ENCODE data around the gene DNAJC5G. TPM values are rescaled to one million over a fixed set of nuclear protein-coding genes. Genes with fewer than 3 reads are reported as not detected.

The DNAJC5G gene
- total and polyA plus RNA-seq, 2 donors (not counting 1 experiment from before 2014, with no cell fraction given): not detected

GRCh38 chr2:27314709-27315108, 39.5 kb downstream of the DNAJC5G start:
- DNase-seq (no peak), ATAC-seq (ENCODE audit: low read depth) (no peak)
- H3K27me3 ChIP-seq (replicated peaks in 1 of 4; ENCODE audit: control extremely low read depth in 1 of 4, control insufficient read depth in 3 of 4, insufficient read depth in 4 of 4, low read length in 3 of 4): no peaks in the 10 kb centered on the region
- H3K9me3 Mint-ChIP-seq (ENCODE audit: insufficient read depth): no peaks in the 10 kb centered on the region
- peaks cover 4 to 21% of the 10 kb centered on the region in 2 experiments for H3K36me3 ChIP-seq (replicated peaks in 1 of 2; ENCODE audit: control extremely low read depth in 1 of 2, control insufficient read depth in 1 of 2, extremely low read depth in 1 of 2, insufficient read depth in 2 of 2, low read length in 1 of 2)
- no peak overlapping the region for H3K4me3 ChIP-seq (ENCODE audit: control extremely low read depth in 1 of 5, extremely low read depth in 1 of 5, insufficient read depth in 1 of 5, low read depth in 2 of 5, low read length in 4 of 5)
- ChIA-PET CTCF (interaction anchor here (1.5 to 1.8 kb wide), 2 partner anchors 11 to 35 kb away, joined by 3 to 9 read pairs; no protein-coding TSS in a partner anchor), POLR2A (no interaction called here)
- no peaks in the 10 kb centered on the region for H3K4me1 Mint-ChIP-seq
- H3K4me2 ChIP-seq (replicated peaks; ENCODE audit: low read depth, low read length, poor library complexity, severe bottlenecking): no peak overlapping the region
- no peaks in the 10 kb centered on the region for H3K27me3 Mint-ChIP-seq
- no peak overlapping the region for H3K27ac Mint-ChIP-seq
- no peak overlapping the region for H3K4me3 Mint-ChIP-seq
- WGBS (ENCODE audit: insufficient coverage): 95% methylated on average over 7 of the region's 9 CpGs
- H3K9ac ChIP-seq (ENCODE audit: low read length): no peak overlapping the region
- H3K79me2 ChIP-seq (ENCODE audit: control insufficient read depth, insufficient read depth, low read length): peaks cover 5% of the 10 kb centered on the region
- TF ChIP-seq EZH2 (IDR thresholded peaks at IDR 0.05; ENCODE audit: borderline replicate concordance, insufficient read depth, low read depth, low read length, poor library complexity, severe bottlenecking): no peak
- TF ChIP-seq CTCF (IDR thresholded peaks at IDR 0.05): no peak
- intact Hi-C loops (cut with micrococcal nuclease): no loop called here
- peaks cover 11% of the 10 kb centered on the region for H4K20me1 ChIP-seq (ENCODE audit: control insufficient read depth, insufficient read depth, low read length, poor library complexity, severe bottlenecking)
- no peaks in the 10 kb centered on the region for H3K9me3 ChIP-seq (ENCODE audit: control extremely low read depth in 1 of 3, control insufficient read depth in 2 of 3, insufficient read depth in 1 of 3, low read length in 2 of 3)
- H3K4me1 ChIP-seq (ENCODE audit: control insufficient read depth in 2 of 2, insufficient read depth in 2 of 2, low read length in 2 of 2): no peaks in the 10 kb centered on the region
- no peak overlapping the region for H3K27ac ChIP-seq (ENCODE audit: low read length in 2 of 2)
- H2AFZ ChIP-seq (ENCODE audit: insufficient read depth, low read depth, low read length, poor library complexity, severe bottlenecking): no peak overlapping the region

GRCh38 chr2:27315122-27315521, 39.9 kb downstream of the DNAJC5G start:
- Histone ChIP-seq H3K9ac (ENCODE audit: low read length) (no peak overlapping the region), H2AFZ (ENCODE audit: insufficient read depth, low read depth, low read length, poor library complexity, severe bottlenecking) (no peak overlapping the region), H3K9me3 (ENCODE audit: control extremely low read depth in 1 of 3, control insufficient read depth in 2 of 3, insufficient read depth in 1 of 3, low read length in 2 of 3) (no peaks in the 10 kb centered on the region), H4K20me1 (ENCODE audit: control insufficient read depth, insufficient read depth, low read length, poor library complexity, severe bottlenecking) (peaks cover 11% of the 10 kb centered on the region), H3K27ac (ENCODE audit: low read length in 2 of 2) (no peak overlapping the region), H3K4me2 (replicated peaks; ENCODE audit: low read depth, low read length, poor library complexity, severe bottlenecking) (no peak overlapping the region), H3K4me3 (ENCODE audit: control extremely low read depth in 1 of 5, extremely low read depth in 1 of 5, insufficient read depth in 1 of 5, low read depth in 2 of 5, low read length in 4 of 5) (no peak overlapping the region), H3K4me1 (ENCODE audit: control insufficient read depth in 2 of 2, insufficient read depth in 2 of 2, low read length in 2 of 2) (no peaks in the 10 kb centered on the region), H3K79me2 (ENCODE audit: control insufficient read depth, insufficient read depth, low read length) (peaks cover 9% of the 10 kb centered on the region), H3K36me3 (replicated peaks in 1 of 2; ENCODE audit: control extremely low read depth in 1 of 2, control insufficient read depth in 1 of 2, extremely low read depth in 1 of 2, insufficient read depth in 2 of 2, low read length in 1 of 2) (peaks cover 4 to 19% of the 10 kb centered on the region in 2 experiments), H3K27me3 (replicated peaks in 1 of 4; ENCODE audit: control extremely low read depth in 1 of 4, control insufficient read depth in 3 of 4, insufficient read depth in 4 of 4, low read length in 3 of 4) (no peaks in the 10 kb centered on the region)
- 97% methylated on average over 7 of the region's 8 CpGs for WGBS (ENCODE audit: insufficient coverage)
- DNase-seq (no peak), ATAC-seq (ENCODE audit: low read depth) (no peak)
- no peaks in the 10 kb centered on the region for H3K27me3 Mint-ChIP-seq
- H3K4me3 Mint-ChIP-seq: no peak overlapping the region
- H3K4me1 Mint-ChIP-seq: no peaks in the 10 kb centered on the region
- intact Hi-C loops (cut with micrococcal nuclease): no loop called here
- no peak overlapping the region for H3K27ac Mint-ChIP-seq
- no peaks in the 10 kb centered on the region for H3K9me3 Mint-ChIP-seq (ENCODE audit: insufficient read depth)
- ChIA-PET POLR2A (no interaction called here), CTCF (interaction anchor here (1.5 to 1.8 kb wide), 2 partner anchors 12 to 35 kb away, joined by 3 to 9 read pairs; no protein-coding TSS in a partner anchor)
- TF ChIP-seq CTCF (IDR thresholded peaks at IDR 0.05) (no peak), EZH2 (IDR thresholded peaks at IDR 0.05; ENCODE audit: borderline replicate concordance, insufficient read depth, low read depth, low read length, poor library complexity, severe bottlenecking) (no peak)

Measured in B cell (primary cell).